RPMI7951 (cell line): ENCODE data around the gene CA5B. TPM values are rescaled to one million over a fixed set of nuclear protein-coding genes. Genes with fewer than 3 reads are reported as not detected.
"Not testable (repeated sequence)": the region's sequence is repeated elsewhere in the genome, so short reads cannot be mapped to it uniquely, and the experiment has no call there.

ENCODE experiments used
- DNase-seq: peaks from one replicate; pipeline ENCODE4 v3.0.0-alpha.2; 2012; ENCODE audit warnings: low read depth
- total RNA-seq: library from RNA; depleted of rRNA; stranded (reverse); fragments of >200 nt; shearing (Covaris generic); gene quantifications from 2 replicates; pipeline ENCODE4 v1.2.3, GENCODE V29; 2014; rRNA removed

CA5B gene
- total RNA-seq, 1 experiment from 2014 or later, result 35.7 TPM

DNA sequence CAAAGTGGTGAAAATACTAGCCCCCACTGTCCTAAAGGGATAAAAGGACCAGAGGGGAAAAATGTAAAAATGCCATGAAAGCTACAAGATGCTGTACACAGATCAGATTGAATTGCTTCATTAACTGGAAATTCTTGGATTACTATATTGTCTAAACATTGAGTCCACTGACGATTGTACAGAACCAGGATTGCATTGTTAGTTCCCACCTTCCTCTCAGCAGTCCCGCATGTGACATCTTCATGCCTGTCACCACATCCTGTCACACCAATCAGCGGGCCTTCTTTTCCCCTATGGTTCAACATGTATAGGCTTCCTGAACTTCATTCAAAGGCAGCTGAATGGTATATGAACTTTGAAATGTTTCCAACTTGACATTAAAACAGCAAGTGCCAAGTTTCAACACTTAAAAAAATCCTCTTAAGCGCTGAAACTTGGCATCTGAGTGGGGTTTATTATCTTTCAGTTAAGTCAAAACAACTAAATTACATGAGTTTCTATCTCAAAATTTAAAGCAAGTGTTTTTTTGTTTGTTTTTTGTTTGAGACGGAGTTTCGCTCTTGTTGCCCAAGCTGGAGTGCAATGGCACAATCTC is 76.8 kb downstream of the CA5B start:
- no peak for DNase-seq

DNA sequence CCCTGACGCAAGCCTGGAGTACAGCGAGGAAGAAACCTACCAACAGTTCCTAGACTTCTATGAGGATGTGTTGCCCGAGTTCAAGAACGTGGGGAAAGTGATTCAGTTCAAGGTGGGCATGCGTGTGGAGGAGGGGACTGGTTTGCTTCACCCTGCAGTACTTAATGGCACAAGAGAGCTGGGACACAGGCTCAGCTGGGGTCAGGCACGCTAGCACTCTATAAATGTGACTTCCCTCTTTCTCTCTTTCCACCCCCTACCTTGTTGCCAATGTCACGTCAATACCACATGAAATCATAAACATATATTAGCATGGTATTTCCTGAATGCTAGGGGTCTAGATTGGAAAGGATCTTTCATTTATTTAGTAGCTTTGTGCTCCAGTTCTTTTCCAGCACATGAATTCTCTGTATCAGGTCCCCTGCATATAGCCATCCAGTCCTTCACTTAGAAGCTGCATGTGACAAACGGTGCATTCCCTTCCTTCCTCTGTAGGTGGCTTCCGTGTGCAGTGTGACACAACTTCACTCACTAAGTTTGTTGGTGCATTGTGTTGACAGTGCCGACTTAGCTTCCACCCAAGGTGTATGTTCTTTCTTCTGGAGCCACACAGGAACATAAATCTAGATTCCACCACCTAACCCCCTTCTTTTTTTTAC is 77.8 kb downstream of the CA5B start:
- DNase-seq, result peak; percentile 5

DNA sequence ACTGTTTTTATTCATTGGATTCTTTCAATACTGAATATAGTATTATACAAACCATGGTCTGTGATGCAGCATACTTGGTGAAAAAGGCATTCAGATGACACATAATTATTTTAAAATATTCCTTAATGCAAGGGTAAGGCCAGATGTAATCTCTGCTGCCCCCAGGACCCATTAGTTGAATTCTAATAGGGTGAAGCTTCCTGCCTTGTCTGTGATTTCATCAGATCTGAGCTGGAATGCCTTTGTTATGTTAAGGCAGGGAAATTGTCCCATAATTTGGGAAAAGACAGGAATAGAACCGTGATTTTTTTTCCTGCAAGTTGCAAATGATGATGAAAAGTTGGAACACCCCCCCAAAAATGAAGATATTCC is 78.4 kb downstream of the CA5B start:
- DNase-seq, result no peak

DNA sequence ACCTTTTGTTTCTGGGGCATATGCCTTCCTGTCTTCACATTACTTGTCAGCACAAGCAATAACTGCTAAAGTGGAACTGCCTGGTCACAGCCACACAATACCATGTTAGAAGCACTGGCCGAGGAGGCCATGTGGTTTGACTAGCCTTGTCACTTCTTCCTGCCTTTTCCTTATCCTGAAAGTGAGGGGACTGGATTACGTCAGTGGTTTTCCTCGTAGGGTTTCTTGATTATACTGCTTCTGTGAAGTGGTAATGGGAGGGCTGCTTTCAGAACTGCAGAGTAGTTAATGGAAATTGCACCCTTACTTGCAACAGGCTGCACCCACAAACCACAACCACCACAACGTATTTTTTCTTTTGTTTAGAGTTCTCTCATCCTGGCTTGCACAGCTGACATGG is 78.8 kb downstream of the CA5B start:
- DNase-seq, result peak; percentile 1

DNA sequence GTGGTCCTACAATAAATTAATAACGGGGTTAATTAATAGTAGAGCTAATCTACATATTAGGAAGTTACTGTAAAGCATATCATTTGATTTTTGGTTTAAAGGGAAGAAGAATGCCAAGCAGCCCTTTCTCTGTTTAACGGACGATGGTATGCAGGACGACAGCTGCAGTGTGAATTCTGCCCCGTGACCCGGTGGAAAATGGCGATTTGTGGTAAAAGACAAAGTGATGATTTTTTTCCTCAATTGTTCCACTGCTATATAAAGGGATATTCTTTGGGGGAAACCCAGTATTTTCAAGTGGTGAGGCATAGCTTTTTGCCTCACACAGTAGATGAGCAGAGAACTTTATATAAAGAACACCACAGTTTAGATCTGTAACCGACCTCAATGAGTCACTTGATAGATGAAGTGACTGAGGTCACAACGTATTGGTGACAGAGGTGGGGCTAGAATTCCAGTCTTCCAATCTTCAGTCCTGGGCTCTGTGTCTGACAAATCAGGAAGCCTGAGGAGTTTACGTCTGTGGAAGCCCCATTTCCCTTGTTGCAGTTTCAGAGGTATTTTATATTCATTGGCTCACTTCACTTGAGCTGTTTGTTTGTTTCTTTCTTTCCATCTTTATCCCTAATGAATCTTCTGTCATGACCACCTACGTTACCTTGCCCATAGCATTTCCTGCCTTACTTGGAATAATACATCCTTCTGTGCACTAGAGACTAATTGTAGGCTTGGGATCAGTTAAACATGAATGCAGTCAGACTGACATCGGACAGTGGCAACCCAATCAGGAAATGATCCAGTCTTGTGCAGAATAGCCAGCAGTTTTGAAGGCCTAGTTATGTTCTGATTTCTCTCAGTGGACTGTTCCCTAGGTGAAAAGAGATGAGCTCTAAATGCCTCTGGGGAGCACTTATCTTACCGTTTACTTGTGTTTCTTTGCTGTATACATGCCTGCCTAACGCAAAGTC is 82.3 kb downstream of the CA5B start:
- DNase-seq, result peak; percentile 63

DNA sequence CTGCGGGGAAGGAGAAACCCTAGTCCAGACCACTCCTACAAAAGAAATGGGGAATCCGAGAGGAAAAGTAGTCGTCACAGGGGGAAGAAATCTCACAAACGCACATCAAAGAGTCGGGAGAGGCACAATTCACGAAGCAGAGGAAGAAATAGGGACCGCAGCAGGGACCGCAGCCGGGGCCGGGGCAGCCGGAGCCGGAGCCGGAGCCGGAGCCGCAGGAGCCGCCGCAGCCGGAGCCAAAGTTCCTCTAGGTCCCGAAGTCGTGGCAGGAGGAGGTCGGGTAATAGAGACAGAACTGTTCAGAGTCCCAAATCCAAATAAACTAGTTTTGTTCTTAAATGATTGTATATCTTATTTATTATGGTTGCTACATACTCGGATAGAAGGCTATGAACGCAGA is 84.9 kb downstream of the CA5B start:
- DNase-seq, result no peak

DNA sequence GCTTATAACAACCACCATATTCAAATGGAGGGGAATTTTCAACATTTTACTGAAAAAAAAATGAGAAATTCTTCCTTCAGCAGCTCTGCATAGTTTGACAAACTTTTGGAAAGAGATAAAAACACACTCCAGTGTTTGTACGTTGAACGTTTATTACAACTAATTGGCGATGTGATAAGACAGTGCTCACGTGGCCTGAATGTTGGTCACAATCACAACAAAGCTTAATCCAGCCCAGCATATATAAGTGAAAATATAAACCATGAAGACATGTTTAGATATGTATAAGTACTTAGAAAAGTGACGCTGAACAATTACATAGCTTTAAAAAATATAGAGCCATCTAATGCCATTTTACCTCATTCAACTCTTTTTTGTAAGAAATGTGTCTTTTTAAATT is 87.9 kb downstream of the CA5B start:
- no peak for DNase-seq

DNA sequence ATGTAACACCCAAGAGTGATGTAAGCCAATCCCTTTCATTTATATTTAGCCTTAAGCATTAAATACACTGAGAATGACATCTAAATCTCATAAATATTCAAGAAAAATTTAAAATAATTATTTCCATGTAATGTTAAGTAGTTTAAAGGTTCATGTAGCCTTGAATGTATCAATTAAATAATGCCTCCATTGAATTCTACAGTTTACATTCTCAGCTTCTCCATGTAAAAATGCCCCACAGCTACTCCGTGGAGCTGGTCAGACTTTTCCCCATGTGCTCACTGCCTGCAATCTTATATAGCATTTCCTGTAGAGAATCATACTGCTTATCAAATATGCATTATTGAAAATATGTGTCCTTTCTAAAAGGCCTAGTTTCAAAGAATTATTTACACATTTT is 91.1 kb downstream of the CA5B start:
- DNase-seq, result no peak

DNA sequence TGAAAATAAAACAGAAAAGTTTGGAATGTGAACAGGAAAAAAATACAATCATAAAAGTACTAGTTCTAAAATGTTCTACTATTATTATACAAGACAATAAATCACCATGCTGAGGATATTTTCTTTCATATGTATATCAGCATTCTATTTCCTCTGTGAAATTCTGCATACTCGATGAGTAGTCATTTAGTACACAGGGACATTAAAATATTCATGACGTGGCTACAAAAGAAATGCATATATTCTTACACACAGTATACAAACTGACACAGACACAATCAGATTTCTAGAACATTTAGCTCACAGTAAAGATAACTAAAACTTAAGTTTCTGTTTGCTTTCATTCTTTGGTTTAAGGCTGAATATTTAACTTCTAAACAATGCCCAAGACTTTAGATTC is 93.3 kb downstream of the CA5B start:
- not testable (repeated sequence) for DNase-seq

DNA sequence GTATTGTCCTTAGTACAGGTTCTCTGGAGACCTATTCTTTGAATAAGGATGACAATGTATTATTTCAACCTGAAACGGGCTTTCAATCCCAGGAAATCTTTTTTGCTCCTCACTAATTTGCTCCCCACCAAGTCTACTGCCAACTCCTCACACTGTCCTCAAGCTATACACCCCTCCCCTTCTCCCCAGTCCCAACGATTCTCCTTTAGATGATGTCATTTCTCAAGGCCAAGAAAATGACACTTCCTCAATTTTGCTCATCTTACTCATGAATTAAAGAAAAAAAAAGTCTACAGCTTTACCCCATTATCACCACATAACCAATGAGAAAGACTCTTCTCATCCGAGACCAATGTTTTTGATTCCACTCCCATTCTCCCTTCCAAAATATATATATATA is 96.0 kb downstream of the CA5B start:
- no peak for DNase-seq

DNA sequence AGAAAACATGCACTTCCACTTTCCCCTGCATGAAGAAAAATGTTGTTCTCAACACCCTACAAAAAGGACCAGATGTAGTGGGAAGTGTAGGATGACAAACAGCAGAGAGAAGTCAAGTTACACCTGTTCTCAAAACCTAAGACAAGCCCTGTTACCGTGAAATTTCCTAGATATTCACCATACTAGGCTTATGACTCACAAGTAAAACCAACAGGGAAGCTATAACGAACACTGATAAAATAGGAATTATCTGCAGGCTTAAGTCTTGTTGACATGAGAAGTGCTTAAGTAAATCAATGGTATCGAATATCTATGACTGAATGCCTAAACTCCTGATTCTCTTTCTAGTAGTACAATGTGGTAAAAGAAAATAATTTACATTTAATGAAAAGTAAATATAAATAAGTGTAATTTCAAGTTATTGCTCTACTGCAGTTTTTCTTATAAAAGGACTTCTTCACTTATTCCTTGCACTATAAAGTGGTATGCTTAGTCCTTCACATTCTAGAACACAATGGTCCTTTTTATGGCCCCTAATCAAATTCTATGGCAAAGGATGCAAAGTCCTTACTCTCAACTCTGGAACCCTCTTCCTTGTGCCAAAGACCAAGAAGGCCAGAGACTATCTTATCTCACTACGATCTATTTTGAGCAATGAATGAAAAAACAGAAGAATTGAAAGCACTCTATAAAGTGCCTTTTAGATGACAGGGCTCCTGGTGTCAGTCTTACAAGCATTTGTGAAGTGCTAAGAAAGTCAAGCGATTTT is 96.9 kb downstream of the CA5B start:
- no peak for DNase-seq

Other genes starting within 250 kb of the CA5B start
- 25.1 and 27.3 TPM in 2 replicates for gene PIR, start 244.9 kb upstream of the CA5B start, total RNA-seq
- not detected in 2 replicates for gene BMX, start 237.5 kb upstream of the CA5B start, total RNA-seq
- gene ACE2, start 137.3 kb upstream of the CA5B start, total RNA-seq, result not detected in 2 replicates
- gene CLTRN, start 73.5 kb upstream of the CA5B start, total RNA-seq, result 0.12 and 0.20 TPM in 2 replicates
- gene ZRSR2, start 52.2 kb downstream of the CA5B start, total RNA-seq, result 2.8 and 4.5 TPM in 2 replicates
- gene AP1S2, start 116.5 kb downstream of the CA5B start, total RNA-seq, result 160 TPM in 2 replicates